Measurements from ENCODE around the gene FGF12.

FGF12 gene

GRCh38 chr3:192413461-192413860 lies 313.9 kb downstream of the FGF12 start:
- H3K4me3 ChIP-seq (ENCODE audit: low read depth, low read length): no peak overlapping the region
- H3K9me3 ChIP-seq: no peaks in the 10 kb centered on the region
- no peak for DNase-seq
- H3K4me1 ChIP-seq: no peaks in the 10 kb centered on the region
- peaks cover 28% of the 10 kb centered on the region for H3K27me3 ChIP-seq
- no peak for TF ChIP-seq CTCF (IDR thresholded peaks at IDR 0.05; ENCODE audit: low read depth, low read length)
- no peaks in the 10 kb centered on the region for H3K36me3 ChIP-seq

- Histone ChIP-seq H3K4me3 (ENCODE audit: low read depth, low read length) (no peak overlapping the region), H3K27me3 (peaks cover 47% of the 10 kb centered on the region)
- no peak for TF ChIP-seq CTCF (IDR thresholded peaks at IDR 0.05; ENCODE audit: low read depth, low read length)
Measured at GRCh38 chr3:192410684-192410960, 316.7 kb downstream of the FGF12 start.

GRCh38 chr3:192409838-192410683 lies 317.3 kb downstream of the FGF12 start:
- TF ChIP-seq CTCF (IDR thresholded peaks at IDR 0.05; ENCODE audit: low read depth, low read length): no peak
- Histone ChIP-seq H3K9me3 (no peaks in the 10 kb centered on the region), H3K4me3 (ENCODE audit: low read depth, low read length) (no peak overlapping the region), H3K36me3 (no peaks in the 10 kb centered on the region), H3K4me1 (no peaks in the 10 kb centered on the region), H3K27me3 (peaks cover 47% of the 10 kb centered on the region)
- no peak for DNase-seq

More at GRCh38 chr3:192410684-192410960, 316.7 kb downstream of the FGF12 start:
- Histone ChIP-seq H3K9me3 (no peaks in the 10 kb centered on the region), H3K4me1 (no peaks in the 10 kb centered on the region), H3K36me3 (no peaks in the 10 kb centered on the region)
- no peak for DNase-seq

- no peak overlapping the region for H3K4me3 ChIP-seq (ENCODE audit: low read depth, low read length)
- DNase-seq: no peak
- H3K27me3 ChIP-seq: peaks cover 47% of the 10 kb centered on the region
- H3K9me3 ChIP-seq: no peaks in the 10 kb centered on the region
- H3K36me3 ChIP-seq: no peaks in the 10 kb centered on the region
- no peak for TF ChIP-seq CTCF (IDR thresholded peaks at IDR 0.05; ENCODE audit: low read depth, low read length)
- H3K4me1 ChIP-seq: no peaks in the 10 kb centered on the region
Measured at GRCh38 chr3:192409201-192409837, 318.0 kb downstream of the FGF12 start.

- DNase-seq: no peak
- Histone ChIP-seq H3K9me3 (no peaks in the 10 kb centered on the region), H3K36me3 (no peaks in the 10 kb centered on the region), H3K4me3 (ENCODE audit: low read depth, low read length) (no peak overlapping the region), H3K4me1 (no peaks in the 10 kb centered on the region), H3K27me3 (peaks cover 47% of the 10 kb centered on the region)
- TF ChIP-seq CTCF (IDR thresholded peaks at IDR 0.05; ENCODE audit: low read depth, low read length): no peak
Measured at GRCh38 chr3:192408647-192409200, 318.6 kb downstream of the FGF12 start.
